Hematopoietic multipotent progenitor cell treated with erythropoietin and hydrocortisone succinate and interleukin-3 and kit ligand, for 17 days (in vitro differentiated cells): ENCODE measurements around the gene SUSD2.

Source experiments
- DNase-seq: peaks from one replicate; pipeline ENCODE4 v3.0.0-alpha.2; 2015; ENCODE audit warnings: low spot score

The SUSD2 gene

DNA sequence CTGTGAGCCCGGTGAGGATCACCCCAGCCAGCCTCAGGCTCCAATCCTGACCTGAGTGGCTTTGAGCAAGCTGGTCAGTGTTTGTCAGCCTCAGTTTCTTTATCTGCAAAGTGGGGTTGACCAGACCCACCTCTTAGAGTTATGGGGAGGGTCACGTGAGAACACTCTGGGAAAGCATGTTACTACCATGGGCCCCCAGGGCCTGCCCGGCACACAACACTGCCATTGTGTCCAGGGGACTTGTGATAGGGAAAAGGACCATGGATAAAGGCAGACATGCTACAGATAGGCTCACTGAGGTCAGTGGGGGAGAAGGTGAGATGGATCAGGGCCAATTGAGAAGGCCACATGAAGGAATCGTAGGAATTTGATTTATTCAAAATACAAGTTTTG, 32.1 kb upstream of the SUSD2 start:
- no peak for DNase-seq

DNA sequence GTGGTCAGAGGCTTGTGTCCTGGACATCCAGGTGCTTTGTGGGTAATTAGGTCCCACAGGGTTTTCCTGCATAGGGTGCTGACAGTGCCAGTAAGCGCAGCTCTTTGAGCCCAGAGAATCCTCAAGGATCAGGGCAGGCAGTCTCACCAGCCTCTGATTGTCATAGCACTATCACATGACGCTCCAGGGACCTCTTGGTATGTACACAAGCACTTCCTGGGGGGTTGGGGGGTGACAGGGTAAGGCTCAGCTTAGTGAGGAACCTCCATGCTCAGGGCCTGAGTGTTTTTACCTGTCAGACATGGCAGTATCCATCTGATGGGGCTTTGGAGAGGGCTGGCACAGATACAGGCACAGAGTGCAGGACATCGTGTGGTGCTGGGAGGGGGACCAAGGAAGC, 27.9 kb upstream of the SUSD2 start:
- no peak for DNase-seq

DNA sequence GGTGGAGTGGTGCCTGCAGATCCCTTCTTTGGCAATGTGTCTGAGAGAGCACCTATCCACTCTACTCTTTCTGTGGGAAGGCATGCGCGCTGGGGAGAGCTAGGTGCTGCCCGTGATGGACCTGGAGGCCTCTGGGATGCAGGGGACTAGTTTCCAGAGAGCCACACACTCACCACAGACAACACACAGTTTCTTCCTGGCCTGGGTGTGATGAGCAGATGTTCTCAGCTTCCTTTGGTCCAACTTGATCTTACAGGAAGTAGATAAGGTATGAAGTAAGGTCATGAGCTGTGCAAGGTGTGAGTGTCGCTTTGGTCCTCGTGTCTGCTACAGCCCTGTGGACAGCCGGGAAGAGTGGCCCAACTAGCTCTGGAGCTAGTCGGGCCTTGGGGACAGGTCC, 27.3 kb upstream of the SUSD2 start:
- no peak for DNase-seq

DNA sequence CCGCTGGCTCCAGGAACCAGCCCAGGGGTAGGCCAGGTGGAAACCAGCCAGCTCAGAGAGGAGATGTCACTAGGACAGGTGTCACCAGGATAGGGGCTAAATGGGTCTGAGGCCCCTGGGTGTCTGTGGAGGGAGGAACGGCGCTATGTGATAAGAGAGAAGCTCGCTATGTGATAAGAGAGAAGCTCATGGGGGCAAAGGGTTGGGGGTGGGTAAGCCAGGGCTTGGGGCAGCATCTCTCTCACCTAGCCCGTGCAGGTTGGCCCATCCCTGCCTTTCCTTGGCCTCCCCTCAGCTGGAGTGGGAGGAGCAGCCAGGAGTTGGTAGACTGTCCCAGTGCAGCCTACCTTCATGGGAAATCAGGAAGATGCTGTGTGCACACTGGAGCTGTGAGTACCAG, 26.5 kb upstream of the SUSD2 start:
- no peak for DNase-seq

- DNase-seq = no peak
Observed at GRCh38 chr22:24155627-24156140, 25.6 kb upstream of the SUSD2 start.

DNA sequence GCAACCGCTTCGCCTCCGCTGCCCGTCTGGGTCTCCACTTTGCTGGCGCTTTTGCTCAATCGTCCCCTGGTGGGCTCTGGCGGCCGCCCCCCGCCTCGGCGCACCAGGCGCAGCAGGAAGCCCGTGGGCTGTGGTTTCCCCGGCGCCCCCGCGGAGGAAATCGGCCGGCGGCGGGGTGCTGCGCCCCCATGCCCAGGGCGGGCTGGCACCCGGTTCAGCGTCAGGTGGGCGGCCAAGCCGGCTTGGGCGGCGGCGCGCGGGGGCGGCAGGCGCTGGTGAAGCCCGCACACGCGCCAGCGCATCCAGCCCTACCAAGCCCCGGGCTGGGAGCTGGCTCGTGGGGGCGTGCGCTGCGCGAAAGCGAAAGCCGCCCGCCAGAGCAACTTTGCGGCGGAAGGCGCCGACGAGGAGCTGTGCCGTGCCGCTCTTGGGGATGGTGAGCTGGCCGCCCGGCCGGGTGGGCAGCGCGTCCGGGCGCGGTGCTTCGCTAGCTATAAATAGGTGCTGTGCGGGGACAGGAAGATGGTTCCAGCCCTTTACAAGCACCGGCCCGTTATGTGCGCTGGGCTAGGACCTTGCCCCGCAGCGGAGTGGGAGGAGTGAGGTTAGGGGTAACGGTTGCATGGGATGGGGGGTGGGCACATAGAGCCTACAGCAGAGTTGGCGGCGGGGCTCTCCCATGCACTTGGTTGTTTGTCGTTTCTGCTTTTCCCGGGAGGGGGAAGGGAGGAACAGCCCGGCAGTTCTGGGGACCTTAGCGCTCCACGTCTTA, 25.0 kb upstream of the SUSD2 start:
- DNase-seq = no peak

- DNase-seq = peak; percentile 36
Observed at GRCh38 chr22:24156913-24157821, 24.1 kb upstream of the SUSD2 start.

DNA sequence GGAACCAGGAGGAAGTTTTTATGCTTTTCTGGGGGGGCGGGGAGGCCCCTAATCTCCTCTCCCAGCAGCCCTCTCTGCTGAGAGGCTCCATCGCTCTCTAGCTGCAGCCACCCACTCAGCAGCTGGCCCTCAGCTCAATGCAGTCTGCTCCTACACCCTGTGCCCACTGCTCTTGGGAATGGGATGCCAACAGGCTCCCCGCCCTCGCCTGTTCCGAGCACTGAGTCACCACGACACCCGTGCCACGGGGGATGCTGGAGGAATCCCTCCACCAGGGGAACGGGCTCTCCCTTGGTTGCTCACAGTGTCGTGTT, 23.5 kb upstream of the SUSD2 start:
- no peak for DNase-seq

DNA sequence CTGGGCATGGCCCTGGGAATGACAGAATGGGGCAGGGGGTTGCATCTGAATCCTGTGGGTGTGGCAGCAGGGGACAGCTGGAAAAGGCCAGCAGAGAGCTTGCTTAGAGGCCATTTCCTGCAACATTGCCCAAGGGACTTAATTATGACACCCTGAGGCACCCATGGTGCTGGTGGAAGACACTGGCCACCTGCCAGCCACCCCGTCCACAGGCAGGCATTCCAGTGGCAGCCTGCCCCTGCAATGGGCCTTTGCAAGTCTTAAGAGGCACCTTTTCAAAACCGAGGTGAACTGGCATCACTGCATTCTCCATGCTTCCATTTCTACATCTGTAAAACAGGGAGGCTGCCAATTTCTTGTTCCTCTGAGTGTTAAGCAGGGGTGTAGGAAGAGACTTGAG, 21.6 kb upstream of the SUSD2 start:
- DNase-seq = no peak

- no peak for DNase-seq
Observed at GRCh38 chr22:24160546-24160945, 20.7 kb upstream of the SUSD2 start.

- no peak for DNase-seq
Observed at GRCh38 chr22:24161485-24161884, 19.8 kb upstream of the SUSD2 start.

DNA sequence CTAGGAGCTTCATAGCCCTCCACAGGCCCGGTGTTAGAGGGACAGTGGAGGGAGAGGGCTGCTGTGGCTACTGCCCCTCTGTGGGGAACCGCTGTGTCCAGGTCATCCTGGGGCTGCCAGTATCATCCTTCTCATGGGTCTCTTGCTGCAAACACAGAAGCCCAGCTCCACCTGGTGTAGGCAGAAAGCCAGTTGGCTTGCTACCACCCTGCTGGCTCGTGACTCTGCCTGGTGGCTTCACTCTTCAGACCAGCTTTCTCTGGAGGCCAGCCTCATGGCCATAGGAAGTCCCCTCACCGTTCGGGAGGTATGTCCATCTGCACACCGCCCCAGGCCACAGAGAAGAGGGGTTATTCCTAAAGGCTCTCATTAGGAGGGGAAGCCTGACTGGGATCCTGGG, 19.4 kb upstream of the SUSD2 start:
- DNase-seq = no peak

DNA sequence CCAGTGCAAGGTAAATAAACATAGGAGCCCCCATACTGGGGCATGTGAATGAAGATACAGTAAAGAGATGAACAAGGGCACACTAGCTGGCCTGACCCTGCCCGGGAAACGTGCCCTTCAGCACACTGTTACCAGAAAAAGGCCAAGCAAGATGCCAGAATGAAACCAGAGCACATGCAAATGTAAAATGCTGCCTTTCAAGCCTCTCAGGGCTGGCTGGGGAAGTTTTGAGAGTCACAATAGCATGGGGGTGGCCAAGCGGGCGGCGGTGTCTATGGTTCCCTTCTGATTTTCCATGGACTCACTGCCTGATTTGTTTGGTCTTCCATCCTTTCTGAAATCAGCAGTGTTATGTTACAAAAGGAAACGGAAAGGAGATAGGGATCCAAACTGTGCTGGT, 18.9 kb upstream of the SUSD2 start:
- no peak for DNase-seq

DNA sequence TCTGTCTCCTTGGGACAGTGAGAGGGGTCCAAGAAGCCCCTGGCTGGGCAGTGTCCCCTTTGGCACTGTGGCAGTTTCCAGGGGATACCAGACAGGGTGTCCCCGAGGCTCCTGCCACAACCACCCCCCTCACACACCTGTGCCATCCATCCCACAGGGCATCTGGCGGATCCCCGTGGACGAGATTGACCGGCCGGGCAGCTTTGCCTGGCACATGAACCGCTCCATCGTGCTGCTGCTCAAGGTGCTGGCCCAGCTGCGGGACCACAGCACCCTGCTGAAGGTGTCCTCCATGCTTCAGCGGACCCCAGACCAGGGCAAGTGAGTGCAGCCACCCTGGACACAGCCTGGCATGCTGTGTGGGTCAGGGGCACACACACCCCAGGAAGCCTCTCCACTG, 17.0 kb upstream of the SUSD2 start:
- DNase-seq = no peak

- no peak for DNase-seq
Observed at GRCh38 chr22:24164940-24165339, 16.3 kb upstream of the SUSD2 start.

- no peak for DNase-seq
Observed at GRCh38 chr22:24165673-24166072, 15.6 kb upstream of the SUSD2 start.

DNA sequence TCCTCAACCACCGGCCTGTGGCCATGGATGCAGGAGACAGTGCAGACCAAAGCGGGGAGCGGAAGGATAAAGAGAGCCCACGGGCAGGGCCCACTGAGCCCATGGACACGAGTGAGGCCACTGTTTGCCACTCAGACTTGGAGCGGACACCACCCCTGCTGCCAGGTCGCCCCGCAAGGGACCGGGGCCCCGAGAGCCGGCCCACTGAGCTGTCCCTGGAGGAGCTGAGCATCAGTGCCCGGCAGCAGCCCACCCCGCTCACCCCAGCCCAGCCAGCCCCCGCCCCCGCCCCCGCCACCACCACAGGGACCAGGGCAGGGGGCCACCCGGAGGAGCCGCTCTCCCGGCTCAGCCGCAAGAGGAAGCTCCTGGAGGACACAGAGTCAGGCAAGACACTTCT, 14.5 kb upstream of the SUSD2 start:
- no peak for DNase-seq

DNA sequence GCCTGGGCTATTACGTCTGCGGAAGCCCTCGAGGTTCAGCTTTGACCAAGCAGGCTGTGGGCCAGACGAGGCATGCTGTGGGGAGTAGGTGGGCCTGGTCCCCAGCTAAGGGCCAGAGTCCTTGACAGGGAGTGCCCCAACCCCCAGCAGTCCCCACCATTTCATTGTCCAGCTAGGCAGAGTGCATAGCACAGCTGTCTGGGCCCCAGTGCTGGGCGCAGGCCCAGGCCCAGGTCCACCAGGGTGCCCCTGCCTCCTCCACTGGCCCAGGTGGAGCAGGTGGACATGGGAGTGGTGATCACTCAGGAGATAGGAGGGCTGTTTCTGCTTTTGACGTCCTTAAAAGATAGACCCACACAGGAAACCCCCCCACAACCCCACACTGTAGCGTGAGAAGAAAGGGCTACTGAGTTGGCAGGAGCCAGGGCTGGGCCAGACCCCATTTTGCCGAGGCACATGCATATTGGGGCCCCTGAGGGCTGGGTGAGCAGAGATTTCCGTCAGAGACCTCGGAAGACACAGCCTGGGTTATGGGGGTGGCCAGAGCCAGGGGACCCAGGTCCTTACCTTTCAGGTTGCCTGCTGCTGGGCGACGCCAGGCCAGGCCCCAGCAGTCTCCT, 11.7 kb upstream of the SUSD2 start:
- DNase-seq = no peak

- DNase-seq = no peak
Observed at GRCh38 chr22:24170188-24170587, 11.1 kb upstream of the SUSD2 start.

GRCh38 chr22:24170632-24171031, 10.7 kb upstream of the SUSD2 start:
- no peak for DNase-seq

- no peak for DNase-seq
Observed at GRCh38 chr22:24171822-24172221, 9.5 kb upstream of the SUSD2 start.

- peak; percentile 48 for DNase-seq
Observed at GRCh38 chr22:24175160-24175808, 6.0 kb upstream of the SUSD2 start.
